PC-9 (cell line): ENCODE measurements around the gene DEFB131A. TPM values are rescaled to one million over a fixed set of nuclear protein-coding genes. Genes with fewer than 3 reads are reported as not detected.
"Not testable (repeated sequence)": the region's sequence is repeated elsewhere in the genome, so short reads cannot be mapped to it uniquely, and the experiment has no call there.

ENCODE experiments used
- BruUV-seq: library from RNA; stranded (reverse); fragments of 400-500 nt; replicated peaks from 2 replicates; lab custom pipeline; 2021; lab: Mats Ljungman, UMichigan
- CTCF ChIA-PET: fragments of 300-600 bp; sonication (Branson Sonifier 250); formaldehyde crosslinking; loops from one replicate; lab custom pipeline; 2022; ENCODE audit warnings: antibody characterized with exemption; lab: Charles Lee
- POLR2A ChIA-PET: fragments of 300-600 bp; sonication (Branson Sonifier 250); formaldehyde crosslinking; loops from one replicate; lab custom pipeline; 2022; ENCODE audit warnings: antibody characterized with exemption; ENCODE audit not compliant: unreplicated experiment; lab: Charles Lee
- DNase-seq, 2 experiments: peaks; one replicate each; pipeline versions ENCODE4 v3.0.0 to v3.0.0-alpha.2; 2015 to 2022; ENCODE audit warnings: mixed read lengths in 1 of 2
- H2AFZ ChIP-seq: fragments of 200-600 bp; sonication (generic); 2 replicates; pipeline ENCODE4 v1.8.1; 2017; ENCODE audit warnings: antibody characterized with exemption
- H3F3A ChIP-seq: fragments of 200-600 bp; sonication (generic); 2 replicates; pipeline ENCODE4 v1.8.1; 2017; ENCODE audit warnings: antibody characterized with exemption, mild to moderate bottlenecking, low read depth; ENCODE audit not compliant: insufficient read depth
- H3K27ac ChIP-seq: fragments of 200-600 bp; sonication (generic); 2 replicates; pipeline ENCODE4 v1.6.1; 2016; ENCODE audit warnings: mixed run types
- H3K27me3 ChIP-seq: fragments of 200-600 bp; sonication (generic); 2 replicates; pipeline ENCODE4 v1.6.1; 2016; ENCODE audit warnings: low read depth, mixed run types; ENCODE audit not compliant: insufficient read depth
- H3K36me3 ChIP-seq: fragments of 200-600 bp; sonication (generic); 2 replicates; pipeline ENCODE4 v1.6.1; 2016; ENCODE audit warnings: low read depth, mixed run types
- H3K4me1 ChIP-seq: fragments of 200-600 bp; sonication (generic); replicated peaks from 2 replicates; pipeline ENCODE4 v1.6.1; 2016; ENCODE audit warnings: mixed run types; ENCODE audit not compliant: insufficient read depth
- H3K4me2 ChIP-seq: fragments of 200-600 bp; sonication (generic); 2 replicates; pipeline ENCODE4 v1.6.1; 2017; ENCODE audit warnings: mixed run types
- H3K4me3 ChIP-seq: fragments of 200-600 bp; sonication (generic); 2 replicates; pipeline ENCODE4 v1.6.1; 2016; ENCODE audit warnings: mixed run types
- H3K79me2 ChIP-seq: fragments of 200-600 bp; sonication (generic); 2 replicates; pipeline ENCODE4 v1.6.1; 2017; ENCODE audit warnings: low read depth, mixed run types
- H3K9me2 ChIP-seq: fragments of 200-600 bp; sonication (generic); 2 replicates; pipeline ENCODE4 v1.8.1; 2017; ENCODE audit warnings: mild to moderate bottlenecking; ENCODE audit not compliant: insufficient read depth
- H3K9me3 ChIP-seq: fragments of 200-600 bp; sonication (generic); 2 replicates; pipeline ENCODE4 v1.8.1; 2016; ENCODE audit warnings: low read depth; ENCODE audit not compliant: insufficient read depth
- H4K20me1 ChIP-seq: fragments of 200-600 bp; sonication (generic); 2 replicates; pipeline ENCODE4 v1.8.1; 2017; ENCODE audit not compliant: insufficient read depth
- intact Hi-C: fragments of 100-400 bp; cut with micrococcal nuclease; formaldehyde crosslinking; loops from one replicate; pipeline ENCODE4 v1.10.0; 2022; ENCODE audit not compliant: unreplicated experiment
- total RNA-seq: library from RNA; stranded (reverse); gene quantifications from 2 replicates; pipeline ENCODE4 v1.2.3, GENCODE V29; 2021

The DEFB131A gene
- total RNA-seq, 1 experiment from 2014 or later: not detected

DNA sequence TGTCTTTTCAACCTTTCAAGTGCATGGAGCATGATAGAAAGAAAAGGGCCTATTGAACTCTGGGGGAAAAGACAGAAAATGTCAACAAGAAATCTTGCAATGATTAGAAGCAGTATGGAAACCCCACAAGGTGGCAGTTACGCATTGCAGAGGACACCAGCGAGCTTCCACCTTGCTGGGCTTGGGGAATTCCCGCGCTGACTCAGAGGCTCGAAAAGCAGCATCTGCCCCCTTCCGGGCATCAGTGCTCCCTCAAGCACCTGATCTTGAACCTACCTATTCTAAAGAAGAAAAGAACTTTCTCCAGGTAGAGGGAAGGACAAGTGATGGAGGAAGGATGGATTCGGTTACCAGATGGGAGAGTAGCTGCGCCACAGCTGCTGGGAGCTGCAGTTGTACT is 35.3 kb downstream of the DEFB131A start:
- H3K9me3 ChIP-seq, POLR2A ChIA-PET, H3K9me2 ChIP-seq, BruUV-seq, H3K79me2 ChIP-seq, H3K4me2 ChIP-seq, DNase-seq, CTCF ChIA-PET, H3K36me3 ChIP-seq, H3K4me1 ChIP-seq, H2AFZ ChIP-seq, intact Hi-C loops, H3K27ac ChIP-seq, H3K4me3 ChIP-seq, H3K27me3 ChIP-seq, H4K20me1 ChIP-seq, H3F3A ChIP-seq: not testable (repeated sequence)

DNA sequence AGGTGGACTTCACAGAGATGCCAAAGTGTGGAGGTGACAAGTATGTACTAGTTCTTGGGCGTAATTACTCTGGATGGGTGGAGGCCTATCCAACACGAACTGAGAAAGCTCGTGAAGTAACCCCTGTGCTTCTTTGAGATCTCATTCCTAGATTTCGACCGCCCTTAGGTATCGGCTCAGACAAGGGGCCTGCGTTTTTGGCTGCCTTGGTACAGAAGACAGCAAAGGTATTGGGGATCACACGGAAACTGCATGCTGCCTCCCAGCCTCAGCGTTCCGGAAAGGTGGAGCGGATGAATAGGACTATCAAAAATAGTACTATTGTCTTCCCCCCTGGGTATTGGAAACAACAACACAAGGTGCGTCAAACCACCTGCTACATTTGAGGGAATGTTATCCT is 35.9 kb downstream of the DEFB131A start:
- H3K9me3 ChIP-seq, intact Hi-C loops, H3K27me3 ChIP-seq, H3K4me3 ChIP-seq, DNase-seq, H3K36me3 ChIP-seq, CTCF ChIA-PET, H2AFZ ChIP-seq, H3K4me1 ChIP-seq, H3K79me2 ChIP-seq, BruUV-seq, H3K9me2 ChIP-seq, H3K4me2 ChIP-seq, H3K27ac ChIP-seq, H3F3A ChIP-seq, POLR2A ChIA-PET, H4K20me1 ChIP-seq: not testable (repeated sequence)

DNA sequence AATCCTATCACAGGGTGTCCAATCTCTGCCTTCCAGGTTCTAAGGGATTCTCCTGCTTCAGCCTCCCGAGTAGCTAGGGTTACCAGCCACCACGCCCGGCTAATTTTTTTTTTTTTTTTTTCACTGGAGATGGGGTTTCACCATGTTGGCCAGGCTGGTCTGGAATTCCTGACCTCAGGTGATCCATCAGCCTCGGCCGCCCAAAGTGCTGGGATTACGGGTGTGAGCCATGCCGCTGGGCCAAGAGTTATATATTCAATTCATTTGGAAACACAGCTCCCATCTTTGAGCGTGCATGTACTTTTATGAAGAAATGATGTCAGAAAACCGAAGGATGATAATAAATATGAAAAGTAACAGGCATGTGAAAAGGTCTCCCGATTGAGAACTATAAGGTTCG is 38.7 kb downstream of the DEFB131A start:
- H3K27me3 ChIP-seq, H3K9me2 ChIP-seq: not testable (repeated sequence)

DNA sequence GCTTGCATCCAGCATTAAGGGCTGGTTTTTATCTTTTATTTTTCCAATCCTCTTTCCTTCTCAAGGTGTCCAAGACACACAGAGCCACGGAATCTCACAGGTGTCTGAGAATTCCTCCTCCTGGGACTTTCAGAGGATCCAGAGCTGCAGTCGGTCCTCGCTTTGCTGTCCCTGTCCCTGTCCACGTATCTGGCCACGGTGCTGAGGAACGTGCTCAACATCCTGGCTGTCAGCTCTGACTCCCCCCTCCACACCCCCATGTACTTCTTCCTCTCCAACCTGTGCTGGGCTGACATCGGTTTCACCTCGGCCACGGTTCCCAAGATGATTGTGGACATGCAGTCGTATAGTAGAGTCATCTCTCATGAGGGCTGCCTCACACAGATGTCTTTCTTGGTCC is 39.5 kb downstream of the DEFB131A start:
- H3K4me3 ChIP-seq, intact Hi-C loops, H2AFZ ChIP-seq, H3K36me3 ChIP-seq, H3K4me1 ChIP-seq, H3K9me3 ChIP-seq, H3F3A ChIP-seq, H4K20me1 ChIP-seq, BruUV-seq, H3K4me2 ChIP-seq, H3K27me3 ChIP-seq, CTCF ChIA-PET, H3K79me2 ChIP-seq, H3K27ac ChIP-seq, DNase-seq, H3K9me2 ChIP-seq, POLR2A ChIA-PET: not testable (repeated sequence)

More for the DNA sequence above, 38.7 kb downstream of the DEFB131A start:
- H3K9me3 ChIP-seq, CTCF ChIA-PET, BruUV-seq, H3K4me3 ChIP-seq, H4K20me1 ChIP-seq, H3K36me3 ChIP-seq, intact Hi-C loops, POLR2A ChIA-PET, H3K27ac ChIP-seq, H3F3A ChIP-seq, H3K79me2 ChIP-seq, H3K4me2 ChIP-seq, H2AFZ ChIP-seq, DNase-seq, H3K4me1 ChIP-seq: not testable (repeated sequence)

DNA sequence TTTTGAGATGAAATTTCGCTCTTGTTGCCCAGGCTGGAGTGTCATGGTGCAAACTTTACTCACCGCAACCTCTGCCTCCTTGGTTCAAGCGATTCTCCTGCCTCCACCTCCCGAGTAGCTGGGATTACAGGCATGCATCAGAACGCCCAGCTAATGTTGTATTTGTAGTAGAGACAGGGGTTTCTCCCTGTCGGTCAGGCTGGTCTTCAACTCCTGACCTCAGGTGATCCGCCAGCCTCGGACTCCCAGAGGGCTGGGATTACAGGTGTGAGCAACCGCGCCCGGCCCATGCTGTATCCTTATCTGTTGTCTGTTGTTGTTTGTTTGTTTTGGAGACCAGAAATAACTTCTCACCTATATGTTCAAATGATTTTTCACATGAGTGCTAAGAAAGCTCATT is 42.7 kb downstream of the DEFB131A start:
- intact Hi-C loops, H3K9me2 ChIP-seq, H4K20me1 ChIP-seq, H3K27me3 ChIP-seq, H3K36me3 ChIP-seq, BruUV-seq, H3F3A ChIP-seq, H3K4me3 ChIP-seq, CTCF ChIA-PET, DNase-seq, H3K4me1 ChIP-seq, H3K9me3 ChIP-seq, H3K79me2 ChIP-seq, H3K4me2 ChIP-seq, POLR2A ChIA-PET, H2AFZ ChIP-seq, H3K27ac ChIP-seq: not testable (repeated sequence)

DNA sequence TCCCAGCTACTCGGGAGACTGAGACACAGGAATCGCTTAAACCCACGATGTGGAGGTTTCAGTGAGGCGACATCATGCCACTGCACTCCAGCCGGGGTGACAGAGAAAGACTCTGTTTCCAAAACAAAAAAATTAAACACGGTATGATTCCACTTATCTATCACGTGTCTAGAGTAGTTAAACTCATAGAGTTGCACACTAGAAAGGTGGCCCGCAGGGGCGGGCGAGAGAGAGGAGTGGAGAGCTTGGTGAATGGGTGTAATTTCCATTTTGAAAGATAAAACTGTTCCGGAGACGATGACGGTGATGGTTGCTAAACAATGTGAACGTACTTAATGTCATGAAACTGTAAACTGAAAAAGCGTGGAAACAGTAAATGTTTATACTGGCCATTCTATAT is 44.6 kb downstream of the DEFB131A start:
- H3K9me3 ChIP-seq, H2AFZ ChIP-seq, BruUV-seq, CTCF ChIA-PET, H3K9me2 ChIP-seq, DNase-seq, H3K79me2 ChIP-seq, H3K27ac ChIP-seq, POLR2A ChIA-PET, H3K4me1 ChIP-seq, H3K4me3 ChIP-seq, H4K20me1 ChIP-seq, intact Hi-C loops, H3F3A ChIP-seq, H3K36me3 ChIP-seq, H3K27me3 ChIP-seq, H3K4me2 ChIP-seq: not testable (repeated sequence)

DNA sequence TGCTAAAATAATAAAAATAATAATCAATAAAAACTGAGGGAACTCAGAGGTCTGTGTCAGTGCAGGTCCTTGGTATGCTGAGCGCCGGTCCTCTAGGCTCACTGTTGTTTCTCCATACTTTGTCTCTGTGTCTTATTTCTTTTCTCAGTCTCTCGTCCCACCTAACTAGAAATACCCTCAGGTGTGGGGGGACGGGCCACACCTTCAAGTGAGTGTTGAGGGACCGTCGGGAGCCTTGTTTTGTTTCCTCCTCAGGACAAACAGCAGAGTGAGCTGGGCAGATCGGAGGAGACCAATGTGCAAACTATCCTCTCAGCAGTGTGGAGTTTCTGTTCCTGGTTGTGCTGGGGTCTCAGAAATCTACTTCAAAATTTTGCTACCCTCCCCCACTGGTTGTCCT is 46.3 kb downstream of the DEFB131A start:
- H3K4me2 ChIP-seq, H3F3A ChIP-seq, H3K79me2 ChIP-seq, H3K9me2 ChIP-seq, H3K27ac ChIP-seq, H3K9me3 ChIP-seq, DNase-seq, POLR2A ChIA-PET, CTCF ChIA-PET, H3K36me3 ChIP-seq, H2AFZ ChIP-seq, intact Hi-C loops, BruUV-seq, H3K27me3 ChIP-seq, H4K20me1 ChIP-seq, H3K4me1 ChIP-seq, H3K4me3 ChIP-seq: not testable (repeated sequence)

DNA sequence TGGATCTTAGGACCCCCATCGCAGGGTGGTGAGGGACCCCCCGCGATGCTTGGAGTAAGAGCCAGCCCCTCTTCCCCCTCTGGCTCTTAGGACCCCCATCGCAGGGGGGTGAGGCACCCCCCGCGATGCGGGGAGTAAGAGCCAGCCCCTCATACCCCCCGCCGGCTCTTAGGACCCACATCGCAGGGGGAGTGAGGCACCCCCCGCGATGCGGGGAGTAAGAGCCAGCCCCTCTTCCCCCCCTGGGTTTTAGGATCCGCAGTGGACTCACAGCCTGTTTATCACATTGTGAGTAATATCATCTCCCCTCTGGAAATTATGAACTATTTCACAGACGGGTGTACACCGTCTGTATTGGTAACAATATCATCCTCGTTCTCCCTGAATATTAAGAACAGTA is 46.8 kb downstream of the DEFB131A start:
- BruUV-seq, H3K27me3 ChIP-seq, H4K20me1 ChIP-seq, H3K4me3 ChIP-seq, DNase-seq, H3K4me2 ChIP-seq, H3K36me3 ChIP-seq, H3F3A ChIP-seq, H3K27ac ChIP-seq, H3K4me1 ChIP-seq, CTCF ChIA-PET, POLR2A ChIA-PET, H3K79me2 ChIP-seq, H2AFZ ChIP-seq, H3K9me3 ChIP-seq, intact Hi-C loops, H3K9me2 ChIP-seq: not testable (repeated sequence)
